ENCODE measurements around the gene RASL11B. TPM values are rescaled to one million over a fixed set of nuclear protein-coding genes. Genes with fewer than 3 reads are reported as not detected.

The RASL11B gene
- total RNA-seq, 2 donors from 2014 or later = 0.18 to 27.1 TPM

GRCh38 chr4:52877694-52878093, 15.6 kb downstream of the RASL11B start:
- WGBS = 92% methylated on average over 6 of the region's 6 CpGs
- Histone ChIP-seq H3K27ac (no peak overlapping the region), H3K4me3 (no peak overlapping the region), H3K36me3 (no peaks in the 10 kb centered on the region), H3K27me3 (replicated peaks; ENCODE audit: insufficient read depth) (no peaks in the 10 kb centered on the region), H3K4me1 (replicated peaks) (no peaks in the 10 kb centered on the region), H3K9me3 (no peaks in the 10 kb centered on the region)
- TF ChIP-seq POLR2A (IDR thresholded peaks at IDR 0.05) (no peak), CTCF (IDR thresholded peaks at IDR 0.05) (no peak), POLR2AphosphoS5 (IDR thresholded peaks at IDR 0.05) (no peak)
- DNase-seq (ENCODE audit: low spot score) = no peak
- intact Hi-C loops (cut with DNase I) = no loop called here

GRCh38 chr4:52879471-52879870, 17.4 kb downstream of the RASL11B start:
- 78% methylated on average over 3 of the region's 3 CpGs for WGBS
- no peaks in the 10 kb centered on the region for H3K36me3 ChIP-seq
- no peaks in the 10 kb centered on the region for H3K9me3 ChIP-seq
- no peak overlapping the region for H3K4me3 ChIP-seq
- TF ChIP-seq POLR2AphosphoS5 (IDR thresholded peaks at IDR 0.05) = no peak
- TF ChIP-seq POLR2A (IDR thresholded peaks at IDR 0.05) = no peak
- no peak for TF ChIP-seq CTCF (IDR thresholded peaks at IDR 0.05)
- no peak for DNase-seq (ENCODE audit: low spot score)
- intact Hi-C loops (cut with DNase I) = no loop called here
- no peaks in the 10 kb centered on the region for H3K4me1 ChIP-seq (replicated peaks)
- no peaks in the 10 kb centered on the region for H3K27me3 ChIP-seq (replicated peaks; ENCODE audit: insufficient read depth)
- no peak overlapping the region for H3K27ac ChIP-seq

- H3K27me3 ChIP-seq (replicated peaks; ENCODE audit: insufficient read depth) = no peaks in the 10 kb centered on the region
- H3K36me3 ChIP-seq = no peaks in the 10 kb centered on the region
- H3K27ac ChIP-seq = no peak overlapping the region
- H3K4me3 ChIP-seq = no peak overlapping the region
- WGBS = 83% methylated on average over 1 of the region's 1 CpG
- no peak for DNase-seq (ENCODE audit: low spot score)
- no peaks in the 10 kb centered on the region for H3K4me1 ChIP-seq (replicated peaks)
- intact Hi-C loops (cut with DNase I) = no loop called here
- H3K9me3 ChIP-seq = no peaks in the 10 kb centered on the region
- no peak for TF ChIP-seq POLR2A (IDR thresholded peaks at IDR 0.05)
- no peak for TF ChIP-seq CTCF (IDR thresholded peaks at IDR 0.05)
- TF ChIP-seq POLR2AphosphoS5 (IDR thresholded peaks at IDR 0.05) = no peak
Measured at GRCh38 chr4:52880994-52881393, 18.9 kb downstream of the RASL11B start.

GRCh38 chr4:52883183-52883621, 21.1 kb downstream of the RASL11B start:
- intact Hi-C loops (cut with DNase I) = no loop called here
- DNase-seq (ENCODE audit: low spot score) = no peak
- TF ChIP-seq CTCF (IDR thresholded peaks at IDR 0.05) (no peak), POLR2AphosphoS5 (IDR thresholded peaks at IDR 0.05) (no peak), POLR2A (IDR thresholded peaks at IDR 0.05) (no peak)

More at GRCh38 chr4:52883183-52883621, 21.1 kb downstream of the RASL11B start:
- Histone ChIP-seq H3K9me3 (no peaks in the 10 kb centered on the region), H3K36me3 (no peaks in the 10 kb centered on the region), H3K4me3 (no peak overlapping the region), H3K4me1 (replicated peaks) (no peaks in the 10 kb centered on the region), H3K27ac (no peak overlapping the region), H3K27me3 (replicated peaks; ENCODE audit: insufficient read depth) (no peaks in the 10 kb centered on the region)
- 71% methylated on average over 4 of the region's 4 CpGs for WGBS
